ENCODE measurements around the gene COLEC11. TPM values are rescaled to one million over a fixed set of nuclear protein-coding genes. Genes with fewer than 3 reads are reported as not detected.
A peak's percentile ranks its signal among the peaks of the same experiment; 100 is the strongest.
"Not testable (repeated sequence)": the region's sequence is repeated elsewhere in the genome, so short reads cannot be mapped to it uniquely, and the experiment has no call there.

Gene COLEC11
- total and polyA plus RNA-seq, 9 donors: 16.7 to 187 (median 59.9) TPM

GRCh38 chr2:3557639-3558204 lies 37.2 kb upstream of the COLEC11 start:
- H3K27me3 ChIP-seq: no peaks in the 10 kb centered on the region
- DNase-seq: no peak
- peak overlapping the region; percentile 65 to 80 for H3K27ac ChIP-seq
- no peaks in the 10 kb centered on the region for H3K9me3 ChIP-seq
- TF ChIP-seq EP300 (IDR thresholded peaks at IDR 0.05): no peak
- no peak for TF ChIP-seq CTCF (IDR thresholded peaks at IDR 0.05)
- no peak for TF ChIP-seq POLR2A (IDR thresholded peaks at IDR 0.05)
- peaks cover 3% of the 10 kb centered on the region for H3K4me1 ChIP-seq (ENCODE audit: insufficient read depth)
- H3K4me3 ChIP-seq: peak overlapping the region; percentile 99
- intact Hi-C loops (cut with DNase I): no loop called here
- no peaks in the 10 kb centered on the region for H3K36me3 ChIP-seq
- WGBS, 3 donors: 0% methylated on average over 29 to 40 of the region's 40 CpGs

GRCh38 chr2:3558205-3559014 lies 36.5 kb upstream of the COLEC11 start, which contains the start of gene RNASEH1:
Gene RNASEH1, minus strand, starts transcription at chr2:3558333. Its CDS starts 73 bp downstream, at chr2:3558260.
- WGBS, 3 donors: 0% methylated on average over 50 to 67 of the region's 67 CpGs
- Histone ChIP-seq H3K9me3 (no peaks in the 10 kb centered on the region), H3K4me1 (ENCODE audit: insufficient read depth) (peaks cover 3% of the 10 kb centered on the region), H3K4me3 (peak within 1 kb of the TSS; percentile 99), H3K27me3 (no peaks in the 10 kb centered on the region), H3K36me3 (no peaks in the 10 kb centered on the region), H3K27ac (peak within 1 kb of the TSS; percentile 65 to 80)
- peak; percentile 98 to 99 (median 99) for DNase-seq
- intact Hi-C loops (cut with DNase I): no loop called here
- TF ChIP-seq POLR2A (IDR thresholded peaks at IDR 0.05): peak; percentile 91
- no peak for TF ChIP-seq EP300 (IDR thresholded peaks at IDR 0.05)
- TF ChIP-seq CTCF (IDR thresholded peaks at IDR 0.05): no peak

- Histone ChIP-seq H3K9me3 (no peaks in the 10 kb centered on the region), H3K4me3 (no peak overlapping the region), H3K4me1 (ENCODE audit: insufficient read depth) (no peaks in the 10 kb centered on the region), H3K36me3 (no peaks in the 10 kb centered on the region), H3K27ac (no peak overlapping the region), H3K27me3 (no peaks in the 10 kb centered on the region)
- TF ChIP-seq CTCF (IDR thresholded peaks at IDR 0.05) (no peak), EP300 (IDR thresholded peaks at IDR 0.05) (no peak), POLR2A (IDR thresholded peaks at IDR 0.05) (no peak)
- intact Hi-C loops (cut with DNase I): no loop called here
- no peak for DNase-seq
- WGBS, 3 donors: 93 to 97% (median 96%) methylated on average over 5 of the region's 5 CpGs
These were observed 31.4 kb upstream of the COLEC11 start for GRCh38 chr2:3563521-3563976.

- no peak overlapping the region for H3K27ac ChIP-seq
- H3K4me3 ChIP-seq: no peak overlapping the region
- intact Hi-C loops (cut with DNase I): no loop called here
- no peaks in the 10 kb centered on the region for H3K27me3 ChIP-seq
- no peak for DNase-seq
- 66 to 86% (median 80%) methylated on average over 6 of the region's 6 CpGs for WGBS, 3 donors
- TF ChIP-seq POLR2A (IDR thresholded peaks at IDR 0.05): no peak
- no peaks in the 10 kb centered on the region for H3K4me1 ChIP-seq (ENCODE audit: insufficient read depth)
- no peaks in the 10 kb centered on the region for H3K36me3 ChIP-seq
- H3K9me3 ChIP-seq: no peaks in the 10 kb centered on the region
These were observed 29.8 kb upstream of the COLEC11 start for GRCh38 chr2:3565117-3565516.

- no peaks in the 10 kb centered on the region for H3K36me3 ChIP-seq
These were observed 28.1 kb upstream of the COLEC11 start for GRCh38 chr2:3566806-3567205.

GRCh38 chr2:3569656-3570055 lies 25.3 kb upstream of the COLEC11 start:
- H3K9me3 ChIP-seq; DNase-seq; H3K4me3 ChIP-seq; H3K36me3 ChIP-seq; H3K27ac ChIP-seq; H3K4me1 ChIP-seq (ENCODE audit: insufficient read depth); H3K27me3 ChIP-seq; intact Hi-C loops (cut with DNase I): not testable (repeated sequence)
- 89 to 95% (median 93%) methylated on average over 13 to 19 of the region's 23 CpGs for WGBS, 3 donors

More at GRCh38 chr2:3566806-3567205, 28.1 kb upstream of the COLEC11 start:
- Histone ChIP-seq H3K27me3 (no peaks in the 10 kb centered on the region), H3K4me1 (ENCODE audit: insufficient read depth) (no peaks in the 10 kb centered on the region), H3K27ac (no peak overlapping the region), H3K9me3 (no peaks in the 10 kb centered on the region), H3K4me3 (no peak overlapping the region)
- no peak for DNase-seq
- TF ChIP-seq POLR2A (IDR thresholded peaks at IDR 0.05) (no peak), CTCF (IDR thresholded peaks at IDR 0.05) (no peak), EP300 (IDR thresholded peaks at IDR 0.05) (no peak)
- WGBS, 3 donors: 91 to 96% (median 93%) methylated on average over 9 of the region's 9 CpGs
- intact Hi-C loops (cut with DNase I): no loop called here
